Lung (tissue), 12 donors: ENCODE data around the gene UNC45B. TPM values are rescaled to one million over a fixed set of nuclear protein-coding genes. Genes with fewer than 3 reads are reported as not detected.

Source experiments
- ATAC-seq: fragments of 200-7000 bp; cut with Tn5 transposase; one replicate; pipeline ENCODE4 v1.9.1; 2020; ENCODE audit warnings: moderate number of reproducible peaks; ENCODE audit not compliant: insufficient read depth, low FRiP score
- DNase-seq, 3 donors: peaks; one replicate each; pipeline ENCODE4 v3.0.0-alpha.2; 2013 to 2017
- H3K27ac ChIP-seq, 2 donors: one replicate each; pipeline ENCODE4 v1.5.1; 2013; ENCODE audit warnings: mild to moderate bottlenecking in 2 of 2, moderate library complexity in 2 of 2, control low read depth in 1 of 2, inconsistent platforms in 1 of 2, low read depth in 1 of 2, low read length in 1 of 2
- H3K27me3 ChIP-seq, 3 donors: one replicate each; pipeline ENCODE4 v1.5.1; 2013; ENCODE audit warnings: low read length in 2 of 3; ENCODE audit not compliant: control insufficient read depth in 3 of 3, insufficient read depth in 3 of 3
- H3K36me3 ChIP-seq, 4 donors: one replicate each; pipeline ENCODE4 v1.5.1; 2013; ENCODE audit warnings: low read length in 4 of 4, mild to moderate bottlenecking in 1 of 4, moderate library complexity in 1 of 4; ENCODE audit not compliant: control insufficient read depth in 4 of 4, insufficient read depth in 4 of 4
- H3K4me1 ChIP-seq, 5 donors: one replicate each; pipeline ENCODE4 v1.5.1; 2013; ENCODE audit warnings: low read length in 5 of 5, mild to moderate bottlenecking in 2 of 5, moderate library complexity in 1 of 5; ENCODE audit not compliant: control insufficient read depth in 5 of 5, insufficient read depth in 5 of 5
- H3K4me3 ChIP-seq: one replicate; pipeline ENCODE4 v1.5.1; 2013; ENCODE audit warnings: mild to moderate bottlenecking, control low read depth, moderate library complexity
- H3K9ac ChIP-seq, 2 donors: one replicate each; pipeline ENCODE4 v1.5.1; 2013; ENCODE audit warnings: low read length in 2 of 2, control low read depth in 1 of 2; ENCODE audit not compliant: insufficient read depth in 1 of 2
- H3K9me3 ChIP-seq, 4 donors: one replicate each; pipeline ENCODE4 v1.5.1; 2013; ENCODE audit warnings: low read length in 3 of 4, mild to moderate bottlenecking in 1 of 4, moderate library complexity in 1 of 4; ENCODE audit not compliant: control insufficient read depth in 4 of 4, insufficient read depth in 3 of 4
- WGBS, 2 donors: extraction: QIAGEN DNeasy Blood & Tissue Kit; methylation state at CpG; one replicate each; pipeline ENCODE4 v1.1.7; 2013; 5-methylcytosine and 5-hydroxymethylcytosine counted together
- polyA plus RNA-seq, 2 donors: library from polyadenylated mRNA; stranded (reverse); fragments of 200-250 nt; gene quantifications; one replicate each; pipeline ENCODE4 v1.2.1, GENCODE V29; 2013
- total RNA-seq, 2 donors: library from RNA; depleted of rRNA in 1 of 2; stranded (reverse); fragments of >200 nt in 1 of 2; gene quantifications; one replicate each; pipeline ENCODE4 v1.2.1, GENCODE V29; 2014 to 2021
- TF ChIP-seq, protein P1 (sequence below): IDR thresholded peaks from 2 replicates; pipeline ENCODE4 v1.5.1; 2012; ENCODE audit warnings: mild to moderate bottlenecking; ENCODE audit errors: control extremely low read depth, extremely low read depth
- donor health status: control.
- donor health status: control.
- donor health status: Bipolar disorder and iron deficiency.
- donor health status: healthy.
- donor health status: DM: yes; HTN: yes; CAD: no.

UNC45B gene
- total and polyA plus RNA-seq, 4 donors = 0.06 to 1.6 (median 0.29) TPM

DNA sequence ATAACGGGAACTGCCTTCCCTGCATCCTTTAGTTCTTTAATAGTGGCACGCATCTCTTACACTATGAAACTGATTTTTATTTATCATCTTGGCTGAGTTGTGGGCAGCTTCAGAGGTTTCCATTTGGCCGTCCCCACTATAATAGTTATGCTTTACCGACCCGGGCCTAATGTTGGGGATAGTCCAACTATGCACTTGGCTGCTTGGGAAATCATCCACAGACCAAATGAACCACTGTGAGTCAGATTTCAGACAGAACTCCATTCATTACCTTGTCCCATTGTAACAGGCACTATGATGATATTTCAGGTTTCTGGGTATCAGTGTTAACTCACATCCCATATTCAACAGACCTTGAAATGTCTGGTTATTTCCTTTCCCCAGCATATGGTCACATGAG, 89.2 kb downstream of the UNC45B start:
- TF ChIP-seq, protein P1, sequence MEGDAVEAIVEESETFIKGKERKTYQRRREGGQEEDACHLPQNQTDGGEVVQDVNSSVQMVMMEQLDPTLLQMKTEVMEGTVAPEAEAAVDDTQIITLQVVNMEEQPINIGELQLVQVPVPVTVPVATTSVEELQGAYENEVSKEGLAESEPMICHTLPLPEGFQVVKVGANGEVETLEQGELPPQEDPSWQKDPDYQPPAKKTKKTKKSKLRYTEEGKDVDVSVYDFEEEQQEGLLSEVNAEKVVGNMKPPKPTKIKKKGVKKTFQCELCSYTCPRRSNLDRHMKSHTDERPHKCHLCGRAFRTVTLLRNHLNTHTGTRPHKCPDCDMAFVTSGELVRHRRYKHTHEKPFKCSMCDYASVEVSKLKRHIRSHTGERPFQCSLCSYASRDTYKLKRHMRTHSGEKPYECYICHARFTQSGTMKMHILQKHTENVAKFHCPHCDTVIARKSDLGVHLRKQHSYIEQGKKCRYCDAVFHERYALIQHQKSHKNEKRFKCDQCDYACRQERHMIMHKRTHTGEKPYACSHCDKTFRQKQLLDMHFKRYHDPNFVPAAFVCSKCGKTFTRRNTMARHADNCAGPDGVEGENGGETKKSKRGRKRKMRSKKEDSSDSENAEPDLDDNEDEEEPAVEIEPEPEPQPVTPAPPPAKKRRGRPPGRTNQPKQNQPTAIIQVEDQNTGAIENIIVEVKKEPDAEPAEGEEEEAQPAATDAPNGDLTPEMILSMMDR = no peak
- ATAC-seq = no peak
- Histone ChIP-seq H3K36me3 (no peaks in the 10 kb centered on the region), H3K9me3 (peaks cover 0 to 2% (median 0%) of the 10 kb centered on the region in 4 donors), H3K4me1 (peaks cover 0 to 6% (median 0%) of the 10 kb centered on the region in 5 donors), H3K27me3 (no peaks in the 10 kb centered on the region), H3K27ac (no peak overlapping the region), H3K9ac (no peak overlapping the region), H3K4me3 (no peak overlapping the region)
- DNase-seq = no peak
- 82 to 83% methylated on average over 5 of the region's 5 CpGs for WGBS, 2 donors

GRCh38 chr17:35238821-35239220, 91.2 kb downstream of the UNC45B start:
- H3K4me3 ChIP-seq = no peak overlapping the region
- DNase-seq (no peak), ATAC-seq (no peak)
- H3K27me3 ChIP-seq = no peaks in the 10 kb centered on the region
- H3K27ac ChIP-seq = no peak overlapping the region
- no peaks in the 10 kb centered on the region for H3K36me3 ChIP-seq
- WGBS, 2 donors = 68 to 72% methylated on average over 2 of the region's 2 CpGs
- TF ChIP-seq, protein P1 = no peak
- H3K9me3 ChIP-seq = no peaks in the 10 kb centered on the region
- no peak overlapping the region for H3K9ac ChIP-seq
- peaks cover 0 to 16% (median 0%) of the 10 kb centered on the region in 5 donors for H3K4me1 ChIP-seq

Other genes starting within 250 kb of the UNC45B start
- gene CCT6B, start 186.4 kb upstream of the UNC45B start, total RNA-seq = 1 to 10 TPM; 3.0 to 3.6 TPM
- 1 to 10 TPM in 1 of 2 donors, under 1 TPM in 1; 0.95 to 1.5 TPM for gene CCT6B, start 186.4 kb upstream of the UNC45B start, polyA plus RNA-seq
- gene ZNF830, start 186.3 kb upstream of the UNC45B start, total RNA-seq = 10 to 100 TPM; 13.1 to 13.2 TPM
- gene ZNF830, start 186.3 kb upstream of the UNC45B start, polyA plus RNA-seq = 10 to 100 TPM in 1 of 2 donors, 1 to 10 TPM in 1; 7.8 to 10.5 TPM
- gene LIG3, start 167.3 kb upstream of the UNC45B start, total RNA-seq = 10 to 100 TPM; 35.1 to 40.9 TPM
- gene LIG3, start 167.3 kb upstream of the UNC45B start, polyA plus RNA-seq = 10 to 100 TPM in 1 of 2 donors, 1 to 10 TPM in 1; 6.2 to 17.1 TPM
- gene RFFL, start 84.1 kb upstream of the UNC45B start, total RNA-seq = 10 to 100 TPM; 18.4 to 38.1 TPM
- 10 to 100 TPM in 1 of 2 donors, 1 to 10 TPM in 1; 5.8 to 25.4 TPM for gene RFFL, start 84.1 kb upstream of the UNC45B start, polyA plus RNA-seq
- 10 to 100 TPM in 1 of 2 donors, 1 to 10 TPM in 1; 8.8 to 17.4 TPM for gene RAD51D, start 28.0 kb upstream of the UNC45B start, total RNA-seq
- 1 to 10 TPM; 5.0 to 8.9 TPM for gene RAD51D, start 28.0 kb upstream of the UNC45B start, polyA plus RNA-seq
- gene FNDC8, start 26.2 kb upstream of the UNC45B start, total RNA-seq = not detected
- gene FNDC8, start 26.2 kb upstream of the UNC45B start, polyA plus RNA-seq = not detected
- gene NLE1, start 5.5 kb upstream of the UNC45B start, total RNA-seq = 10 to 100 TPM in 1 of 2 donors, 1 to 10 TPM in 1; 7.7 to 15.2 TPM
- gene NLE1, start 5.5 kb upstream of the UNC45B start, polyA plus RNA-seq = 10 to 100 TPM in 1 of 2 donors, 1 to 10 TPM in 1; 6.8 to 10.6 TPM
- not detected for gene SLC35G3, start 46.6 kb downstream of the UNC45B start, total RNA-seq
- under 1 TPM in 1 of 2 donors, not detected in 1; 0.04 TPM for gene SLC35G3, start 46.6 kb downstream of the UNC45B start, polyA plus RNA-seq
- gene SLFN5, start 95.3 kb downstream of the UNC45B start, total RNA-seq = 10 to 100 TPM; 42.4 to 51.7 TPM
- 10 to 100 TPM in 1 of 2 donors, 1 to 10 TPM in 1; 8.5 to 19.2 TPM for gene SLFN5, start 95.3 kb downstream of the UNC45B start, polyA plus RNA-seq
- gene SLFN11, start 225.8 kb downstream of the UNC45B start, total RNA-seq = 10 to 100 TPM; 22.7 to 66.0 TPM
- 10 to 100 TPM; 12.1 to 13.0 TPM for gene SLFN11, start 225.8 kb downstream of the UNC45B start, polyA plus RNA-seq